ENCODE measurements around the gene CEP164. TPM values are rescaled to one million over a fixed set of nuclear protein-coding genes. Genes with fewer than 3 reads are reported as not detected.

Gene CEP164
- polyA plus RNA-seq, 3 donors, result 4.3 to 32.1 (median 8.0) TPM

DNA sequence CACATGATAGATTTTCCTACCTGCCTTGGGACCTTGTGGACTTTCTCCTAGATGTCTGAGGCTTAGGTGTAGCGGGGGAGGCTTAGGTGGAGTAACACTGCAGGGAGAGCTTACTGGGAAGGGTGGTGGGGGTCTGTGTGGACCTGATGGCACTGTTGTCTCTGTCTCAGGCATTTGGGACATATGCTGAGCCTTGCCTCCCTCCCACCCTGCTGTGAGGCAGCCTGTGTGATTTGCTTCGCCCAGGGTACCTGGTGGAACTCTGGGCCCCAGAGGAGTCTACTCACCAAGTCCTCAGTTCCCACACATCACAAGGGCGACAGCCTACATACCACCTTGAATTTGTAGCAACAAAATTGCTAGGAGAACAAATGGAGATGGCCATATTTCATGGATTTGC lies 80.7 kb downstream of the CEP164 start:
- no peak overlapping the region for H3K4me3 ChIP-seq (replicated peaks in 1 of 3; ENCODE audit: low read depth in 2 of 3, low read length in 3 of 3)
- Mint-ChIP-seq H3K9me3 (peaks cover 14 to 24% (median 18%) of the 10 kb centered on the region in 7 donors), H3K4me1 (peaks cover 7% of the 10 kb centered on the region), H3K4me3 (no peak overlapping the region), H3K36me3 (peaks cover 72 to 89% of the 10 kb centered on the region in 2 donors), H3K27me3 (ENCODE audit: low read depth in 3 of 3) (peaks cover 0 to 3% (median 0%) of the 10 kb centered on the region in 3 donors), H3K27ac (peak overlapping the region in 1 of 7 donors; percentile 38)
- H2AFZ ChIP-seq (ENCODE audit: insufficient read depth, low read depth, low read length, poor library complexity, severe bottlenecking), result no peak overlapping the region
- no peaks in the 10 kb centered on the region for H3K79me2 ChIP-seq (ENCODE audit: insufficient read depth, low read length)
- no peaks in the 10 kb centered on the region for H3K27me3 ChIP-seq (ENCODE audit: control insufficient read depth in 2 of 2, insufficient read depth in 2 of 2, low read length in 2 of 2)
- peaks cover 18 to 20% of the 10 kb centered on the region in 2 donors for H3K9me3 ChIP-seq (replicated peaks in 1 of 2; ENCODE audit: control insufficient read depth in 1 of 2, insufficient read depth in 1 of 2, low read length in 2 of 2)
- no peaks in the 10 kb centered on the region for H4K20me1 ChIP-seq (ENCODE audit: insufficient read depth, low read length)
- 100% methylated on average over 2 of the region's 3 CpGs for WGBS (ENCODE audit: insufficient coverage)
- peaks cover 29 to 69% of the 10 kb centered on the region in 2 donors for H3K36me3 ChIP-seq (replicated peaks in 1 of 2; ENCODE audit: control insufficient read depth in 1 of 2, insufficient read depth in 2 of 2, low read length in 2 of 2)
- no peak for DNase-seq
- intact Hi-C loops (cut with micrococcal nuclease), result no loop called here
- H3K9ac ChIP-seq (ENCODE audit: insufficient read depth, low read length, poor library complexity, severe bottlenecking), result no peak overlapping the region
- H3K4me2 ChIP-seq (replicated peaks; ENCODE audit: extremely low read depth, low read length, poor library complexity, severe bottlenecking), result no peak overlapping the region
- no peaks in the 10 kb centered on the region for H3K4me1 ChIP-seq (ENCODE audit: control insufficient read depth in 1 of 2, insufficient read depth in 2 of 2, low read length in 2 of 2)
- no peak for TF ChIP-seq CTCF (IDR thresholded peaks at IDR 0.05)
- H3K27ac ChIP-seq (ENCODE audit: low read depth in 1 of 2, low read length in 2 of 2), result no peak overlapping the region

DNA sequence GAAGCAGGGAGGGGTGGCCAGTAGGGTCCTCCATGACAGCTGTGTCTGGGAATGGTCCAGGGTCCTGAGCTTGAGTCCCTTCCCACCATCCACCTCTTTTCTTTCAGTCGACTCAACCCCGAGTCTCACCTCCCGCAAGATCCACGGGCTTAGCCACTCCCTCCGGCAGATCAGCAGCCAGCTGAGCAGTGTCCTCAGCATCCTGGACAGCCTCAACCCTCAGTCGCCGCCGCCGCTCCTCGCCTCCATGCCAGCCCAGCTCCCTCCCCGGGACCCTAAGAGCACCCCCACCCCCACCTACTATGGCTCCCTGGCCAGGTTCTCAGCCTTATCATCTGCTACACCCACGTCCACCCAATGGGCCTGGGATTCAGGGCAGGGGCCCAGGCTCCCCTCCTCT lies 81.9 kb downstream of the CEP164 start:
- peaks cover 0 to 3% (median 0%) of the 10 kb centered on the region in 3 donors for H3K27me3 Mint-ChIP-seq (ENCODE audit: low read depth in 3 of 3)
- Histone ChIP-seq H3K4me2 (replicated peaks; ENCODE audit: extremely low read depth, low read length, poor library complexity, severe bottlenecking) (no peak overlapping the region), H3K27me3 (ENCODE audit: control insufficient read depth in 2 of 2, insufficient read depth in 2 of 2, low read length in 2 of 2) (no peaks in the 10 kb centered on the region), H3K36me3 (replicated peaks in 1 of 2; ENCODE audit: control insufficient read depth in 1 of 2, insufficient read depth in 2 of 2, low read length in 2 of 2) (peaks cover 26 to 63% of the 10 kb centered on the region in 2 donors), H4K20me1 (ENCODE audit: insufficient read depth, low read length) (no peaks in the 10 kb centered on the region), H3K4me3 (replicated peaks in 1 of 3; ENCODE audit: low read depth in 2 of 3, low read length in 3 of 3) (no peak overlapping the region), H3K27ac (ENCODE audit: low read depth in 1 of 2, low read length in 2 of 2) (no peak overlapping the region), H3K4me1 (ENCODE audit: control insufficient read depth in 1 of 2, insufficient read depth in 2 of 2, low read length in 2 of 2) (no peaks in the 10 kb centered on the region), H3K9ac (ENCODE audit: insufficient read depth, low read length, poor library complexity, severe bottlenecking) (no peak overlapping the region), H3K9me3 (replicated peaks in 1 of 2; ENCODE audit: control insufficient read depth in 1 of 2, insufficient read depth in 1 of 2, low read length in 2 of 2) (peaks cover 15 to 20% of the 10 kb centered on the region in 2 donors), H2AFZ (ENCODE audit: insufficient read depth, low read depth, low read length, poor library complexity, severe bottlenecking) (no peak overlapping the region), H3K79me2 (ENCODE audit: insufficient read depth, low read length) (no peaks in the 10 kb centered on the region)
- H3K4me1 Mint-ChIP-seq, result peaks cover 7% of the 10 kb centered on the region
- peaks cover 61 to 77% of the 10 kb centered on the region in 2 donors for H3K36me3 Mint-ChIP-seq
- 88% methylated on average over 8 of the region's 12 CpGs for whole genome bisulfite sequencing (ENCODE audit: insufficient coverage)
- intact Hi-C loops (cut with micrococcal nuclease), result no loop called here
- TF ChIP-seq CTCF (IDR thresholded peaks at IDR 0.05), result no peak
- no peak overlapping the region for H3K4me3 Mint-ChIP-seq
- H3K27ac Mint-ChIP-seq, result peak overlapping the region in 1 of 7 donors; percentile 86
- H3K9me3 Mint-ChIP-seq, result peaks cover 10 to 20% (median 16%) of the 10 kb centered on the region in 7 donors
- DNase-seq, result no peak
